Stimulated activated CD4-positive, alpha-beta T cell treated with anti-CD3 and anti-CD28 coated beads, TNF-alpha, amount 100 ng/mL, for 48 hours (primary cell): ENCODE measurements around the gene ALKBH1.
"Not testable (repeated sequence)": the region's sequence is repeated elsewhere in the genome, so short reads cannot be mapped to it uniquely, and the experiment has no call there.

ENCODE experiments used
- DNase-seq, 3 donors: peaks; one replicate each; pipeline ENCODE4 v3.0.0-alpha.2; 2020; ENCODE audit warnings: low read depth in 3 of 3

ALKBH1 gene

DNA sequence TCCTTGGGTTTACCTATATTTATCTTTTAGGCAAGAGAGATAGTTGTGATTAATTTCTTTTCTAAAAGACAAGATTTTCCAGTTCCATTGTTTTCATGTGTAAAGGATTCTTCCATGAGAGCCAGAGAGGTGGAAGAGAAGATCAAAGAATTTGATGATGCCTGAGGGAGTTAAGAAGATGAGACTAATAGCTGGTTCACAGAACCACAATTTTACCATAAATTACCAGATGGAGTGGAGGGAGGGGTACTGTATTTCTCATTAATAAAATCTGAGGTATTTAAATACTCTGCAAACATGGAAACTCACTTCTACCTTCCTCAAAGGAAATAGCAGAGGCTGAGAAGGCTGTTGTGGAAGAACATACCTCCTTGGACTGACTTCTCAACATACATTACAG is 34.6 kb downstream of the ALKBH1 start:
- no peak for DNase-seq

DNA sequence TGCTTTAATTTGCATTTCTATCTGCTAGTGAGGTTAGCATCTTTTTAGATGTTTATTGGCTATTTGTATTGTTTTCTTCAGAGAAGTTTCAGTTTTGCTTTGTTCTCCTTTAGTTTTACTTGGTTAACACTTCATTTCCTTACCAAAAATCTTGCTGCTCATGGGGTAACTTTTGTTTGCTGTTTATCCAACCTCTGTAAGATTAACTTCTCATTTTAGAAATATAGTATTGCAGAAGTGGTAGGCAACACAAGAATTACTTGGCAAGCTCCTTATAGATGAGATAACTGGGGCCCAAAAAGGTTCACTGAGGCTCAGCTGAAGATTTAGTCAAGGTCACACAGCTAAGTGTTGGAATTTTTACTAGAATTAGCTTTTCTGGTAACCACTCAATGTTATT is 40.5 kb downstream of the ALKBH1 start:
- DNase-seq, result no peak

DNA sequence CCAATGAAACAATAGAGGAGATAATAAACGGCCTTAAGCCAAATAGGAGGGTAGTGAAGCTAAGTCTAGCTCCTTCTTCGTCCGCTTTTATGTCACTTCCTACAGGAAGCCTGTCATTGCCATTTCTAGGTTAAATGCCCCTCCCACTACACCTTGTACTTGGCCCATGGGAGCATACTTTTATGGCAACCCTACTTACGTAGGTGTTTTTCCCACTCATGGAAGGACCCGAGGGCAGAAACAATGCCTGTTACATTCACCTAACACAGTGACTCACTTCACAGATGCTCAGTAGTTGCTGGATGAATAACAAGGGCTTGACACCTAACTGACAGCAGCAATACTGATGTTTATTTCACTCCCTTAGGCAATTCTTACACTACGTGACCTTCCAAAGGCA is 44.5 kb downstream of the ALKBH1 start:
- no peak for DNase-seq

- DNase-seq, result not testable (repeated sequence)
These were observed 46.3 kb downstream of the ALKBH1 start for GRCh38 chr14:77661562-77661961.

DNA sequence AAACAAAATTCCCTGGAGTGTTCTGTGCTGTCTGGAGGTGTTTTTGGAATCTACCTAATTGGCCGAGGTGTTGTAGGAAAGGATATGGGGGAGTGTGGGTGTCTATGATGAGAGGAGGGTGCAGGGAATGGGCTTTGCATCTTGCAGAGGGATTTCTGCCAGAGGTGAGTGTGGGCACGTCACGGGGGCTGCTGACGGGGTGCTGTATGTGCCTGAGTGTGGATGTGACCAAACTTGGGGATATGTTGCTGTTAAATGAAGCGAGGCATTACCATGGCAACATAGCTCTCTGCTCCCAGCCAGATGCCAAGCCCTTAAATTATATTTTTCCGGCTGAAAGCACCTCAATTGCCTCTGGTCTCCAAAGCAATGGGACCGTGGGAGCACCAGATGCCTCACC is 47.1 kb downstream of the ALKBH1 start:
- no peak for DNase-seq

DNA sequence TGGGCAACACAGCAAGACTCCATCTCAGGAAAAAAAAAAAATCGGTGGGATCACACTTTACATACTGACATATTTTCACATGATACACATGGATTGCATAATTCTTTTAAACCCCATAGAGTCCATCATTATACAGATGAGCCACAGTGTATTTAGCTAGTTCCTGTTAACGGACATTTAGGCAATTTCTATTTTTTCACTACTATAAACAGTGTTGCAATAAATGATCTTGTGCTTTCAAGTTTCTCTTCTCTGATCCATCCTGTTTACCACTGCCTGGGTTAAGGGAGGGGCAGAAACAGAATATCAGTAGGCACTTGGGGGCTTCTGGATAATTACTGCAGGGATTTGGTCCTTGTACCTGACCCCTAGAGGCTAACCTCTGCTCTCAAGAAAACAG is 48.0 kb downstream of the ALKBH1 start:
- no peak for DNase-seq

- no peak for DNase-seq
These were observed 50.5 kb downstream of the ALKBH1 start for GRCh38 chr14:77657280-77657679.

DNA sequence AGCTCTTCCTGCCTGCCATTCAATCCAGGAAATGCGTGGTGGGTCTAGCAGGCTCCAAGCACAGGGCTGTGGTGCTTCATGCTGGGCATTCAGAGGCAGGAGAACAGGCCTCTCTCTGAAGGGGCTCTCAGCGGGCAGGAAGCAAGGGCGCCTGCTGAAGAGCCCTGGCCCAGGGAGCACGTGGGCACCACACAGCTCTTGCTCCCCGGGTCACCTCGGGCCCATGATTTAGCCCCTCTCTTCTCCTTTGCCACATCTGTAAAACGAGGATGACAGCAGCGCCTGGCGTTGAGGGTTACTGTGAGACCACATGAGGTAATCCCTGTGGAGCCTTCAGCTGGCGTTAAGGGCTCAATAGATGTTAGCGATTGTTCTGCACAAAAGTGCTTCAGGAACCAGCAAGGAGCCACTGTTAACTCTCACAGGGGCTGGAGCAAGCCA is 53.8 kb downstream of the ALKBH1 start:
- DNase-seq, result no peak

DNA sequence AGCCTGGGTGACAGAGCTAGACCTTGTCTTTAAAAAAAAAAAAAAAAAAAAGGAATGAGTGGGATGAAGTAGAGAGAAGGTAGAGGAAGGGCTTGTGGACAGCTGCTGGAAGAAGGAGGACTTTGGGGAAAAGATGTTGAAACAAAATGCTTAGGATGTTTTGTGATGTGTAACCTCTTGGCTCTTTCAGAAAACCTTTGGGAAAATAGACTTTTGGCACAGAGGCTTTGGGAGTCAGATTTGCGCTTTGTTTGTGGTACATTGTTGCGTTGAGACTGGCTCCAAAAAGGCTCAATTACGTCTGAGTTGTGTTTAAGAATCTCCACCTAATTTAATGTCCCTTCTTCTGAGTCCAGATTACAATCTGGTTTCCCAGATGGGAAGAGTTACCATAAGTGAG is 58.5 kb downstream of the ALKBH1 start:
- no peak for DNase-seq

DNA sequence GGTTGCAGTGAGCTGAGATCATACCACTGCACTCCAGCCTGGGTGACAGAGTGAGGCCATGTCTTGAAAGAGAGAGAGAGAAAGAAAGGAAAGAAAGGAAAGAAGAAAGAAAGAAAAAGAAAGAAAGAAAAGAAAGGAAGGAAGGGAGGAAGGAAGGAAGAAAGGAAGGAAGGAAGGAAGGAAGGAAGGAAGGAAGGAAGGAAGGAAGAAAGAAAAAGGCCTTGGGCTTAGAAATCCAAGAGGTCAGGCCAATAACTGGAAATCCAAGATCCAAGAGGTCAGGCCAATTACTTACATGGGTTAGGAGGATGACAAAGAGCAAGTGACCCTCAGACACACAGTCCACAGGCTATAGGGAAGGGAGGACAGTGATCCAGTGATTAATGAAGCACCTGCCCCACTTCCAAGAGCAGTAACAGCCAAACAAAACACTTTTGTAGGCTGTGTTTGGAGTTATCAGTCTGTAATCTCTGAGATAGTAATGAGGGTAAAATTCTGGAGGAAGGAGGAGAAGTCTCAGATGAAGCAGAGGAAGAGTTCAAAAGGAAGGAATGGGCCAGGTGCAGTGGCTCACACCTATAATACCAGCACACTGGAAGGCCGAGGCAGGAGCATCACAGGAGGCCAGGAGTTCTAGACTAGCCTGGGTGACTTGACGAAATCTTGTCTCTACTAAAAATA is 59.2 kb downstream of the ALKBH1 start:
- no peak for DNase-seq

DNA sequence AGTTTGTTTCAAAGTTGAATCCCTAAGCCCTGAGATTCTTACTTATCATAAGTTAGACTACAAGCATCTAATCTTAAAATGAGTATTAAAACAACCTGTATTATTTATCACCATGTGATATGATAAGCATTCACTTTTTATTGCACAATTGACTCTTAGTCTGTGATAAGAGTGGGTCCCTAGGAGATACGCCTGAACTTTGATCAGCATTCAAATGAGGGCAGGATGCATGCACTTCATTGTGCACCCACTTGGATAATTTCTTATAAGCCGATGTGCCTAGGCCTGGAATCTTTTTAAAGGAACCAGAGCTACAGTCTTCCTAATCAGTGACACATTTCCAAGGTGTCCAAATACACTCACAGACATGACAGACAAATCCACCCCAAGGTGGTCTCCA is 60.0 kb downstream of the ALKBH1 start:
- no peak for DNase-seq

- no peak for DNase-seq
These were observed 60.9 kb downstream of the ALKBH1 start for GRCh38 chr14:77646907-77647306.

DNA sequence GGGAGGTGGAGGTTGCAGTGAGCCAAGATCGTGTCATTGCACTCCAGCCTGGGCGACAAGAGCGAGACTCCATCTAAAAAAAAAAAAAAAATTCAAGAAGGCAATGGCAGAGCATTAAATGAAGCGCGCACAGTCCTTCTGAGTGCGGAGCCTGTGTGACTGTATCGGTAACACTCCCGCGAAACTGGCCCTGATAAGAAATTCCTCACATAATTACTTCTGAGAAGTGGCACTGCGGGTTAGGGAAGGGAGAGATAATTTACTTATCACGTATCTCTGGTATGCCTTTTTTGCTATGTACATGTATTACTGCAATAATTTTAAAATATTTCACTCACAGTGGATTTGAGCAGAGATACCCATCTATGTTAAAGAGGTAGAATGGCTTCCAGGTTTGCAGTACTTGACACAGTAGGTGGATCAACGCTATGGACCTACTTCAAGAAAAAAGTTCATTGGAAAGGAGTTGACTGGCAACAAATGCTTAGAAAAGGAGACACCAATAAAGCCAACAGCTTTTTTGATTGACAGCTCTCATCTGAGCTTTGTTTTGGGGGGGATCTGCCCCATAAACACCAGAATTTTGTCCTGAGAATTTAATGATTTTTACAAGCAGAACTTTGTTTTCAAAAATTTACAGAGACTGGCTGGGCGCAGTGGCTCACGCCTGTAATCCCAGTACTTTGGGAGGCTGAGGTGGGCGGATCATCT is 62.1 kb downstream of the ALKBH1 start:
- no peak for DNase-seq

GRCh38 chr14:77642407-77642806 is 65.4 kb downstream of the ALKBH1 start:
- DNase-seq, result no peak

DNA sequence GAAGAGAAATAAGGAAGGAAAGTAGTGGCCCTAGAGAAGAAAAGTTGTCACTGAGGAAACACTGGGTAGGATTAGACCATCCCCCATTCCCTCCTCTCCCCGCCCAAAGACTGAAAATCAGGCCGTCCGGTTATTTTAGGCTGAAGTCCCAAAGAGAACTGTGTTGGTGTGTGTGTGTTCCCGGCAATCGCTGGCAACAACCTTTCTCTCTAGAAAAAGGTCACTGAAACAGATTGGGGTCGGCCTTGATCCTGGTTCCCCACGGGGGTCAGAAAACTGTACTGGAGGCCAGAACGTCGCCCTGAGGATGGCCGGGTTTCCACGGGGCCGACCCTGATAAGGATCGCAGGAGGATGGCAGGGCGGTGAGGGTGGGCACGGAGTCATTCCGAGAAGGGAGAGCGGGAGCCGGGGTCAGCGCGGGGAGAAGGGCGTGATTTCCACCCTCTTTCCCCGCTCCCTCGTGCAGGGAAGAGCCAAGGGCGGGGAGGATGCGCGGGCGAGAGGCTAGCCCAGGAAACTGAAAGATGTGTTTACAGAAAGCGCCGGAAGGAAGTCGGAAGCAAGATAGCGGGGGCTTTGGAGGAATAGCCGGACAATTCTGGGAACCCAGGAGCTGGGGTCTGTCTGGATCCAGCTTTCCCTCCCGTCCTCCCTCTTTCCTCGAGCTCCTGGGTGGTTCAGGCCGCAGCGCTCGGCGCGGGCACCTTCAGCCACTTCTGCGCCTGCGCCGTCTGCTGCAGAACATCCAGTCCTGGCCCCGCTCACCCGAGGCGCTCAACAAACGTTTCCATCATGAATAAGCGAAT is 66.1 kb downstream of the ALKBH1 start:
- peak; percentile 37 to 58 (median 56) for DNase-seq

- no peak for DNase-seq
These were observed 66.9 kb downstream of the ALKBH1 start for GRCh38 chr14:77640756-77641533.

GRCh38 chr14:77638771-77639171 is 69.1 kb downstream of the ALKBH1 start:
- DNase-seq, result no peak

DNA sequence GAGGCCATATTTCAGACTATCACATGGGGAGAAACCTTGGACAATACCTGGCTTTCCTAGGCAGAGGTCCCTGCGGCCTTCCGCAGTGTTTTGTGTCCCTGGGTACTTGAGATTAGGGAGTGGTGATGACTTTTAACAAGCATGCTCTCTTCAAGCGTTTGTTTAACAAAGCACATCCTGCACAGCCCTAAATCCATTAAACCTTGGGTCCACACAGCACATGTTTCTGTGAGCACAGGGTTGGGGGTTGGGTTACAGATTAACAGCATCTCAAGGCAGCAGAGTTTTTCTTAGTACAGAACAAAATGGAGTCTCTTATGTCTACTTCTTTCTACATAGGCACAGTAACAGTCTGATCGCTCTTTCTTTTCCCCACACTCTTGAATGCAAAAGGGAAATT is 72.0 kb downstream of the ALKBH1 start:
- not testable (repeated sequence) for DNase-seq

- not testable (repeated sequence) for DNase-seq
These were observed 72.4 kb downstream of the ALKBH1 start for GRCh38 chr14:77635466-77635865.

DNA sequence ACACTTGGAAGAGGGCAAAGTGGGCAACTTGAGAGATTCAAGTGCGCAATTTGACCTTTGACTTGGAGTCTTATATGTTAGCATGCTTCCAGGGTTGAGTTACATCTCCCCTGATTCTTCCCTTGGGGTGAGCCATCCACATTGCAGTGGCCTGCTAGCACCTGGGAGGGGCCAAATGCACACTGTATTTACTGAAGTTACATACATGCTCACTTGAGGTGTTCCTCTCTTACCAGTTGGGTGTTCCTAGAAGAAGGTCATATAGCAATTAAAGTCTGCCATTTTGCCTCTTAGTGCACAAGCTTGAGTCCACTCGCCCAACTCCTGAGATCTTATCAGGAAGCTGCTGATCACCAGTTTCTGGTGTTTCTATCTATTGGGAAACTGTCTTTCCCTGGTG is 77.7 kb downstream of the ALKBH1 start:
- DNase-seq, result no peak

DNA sequence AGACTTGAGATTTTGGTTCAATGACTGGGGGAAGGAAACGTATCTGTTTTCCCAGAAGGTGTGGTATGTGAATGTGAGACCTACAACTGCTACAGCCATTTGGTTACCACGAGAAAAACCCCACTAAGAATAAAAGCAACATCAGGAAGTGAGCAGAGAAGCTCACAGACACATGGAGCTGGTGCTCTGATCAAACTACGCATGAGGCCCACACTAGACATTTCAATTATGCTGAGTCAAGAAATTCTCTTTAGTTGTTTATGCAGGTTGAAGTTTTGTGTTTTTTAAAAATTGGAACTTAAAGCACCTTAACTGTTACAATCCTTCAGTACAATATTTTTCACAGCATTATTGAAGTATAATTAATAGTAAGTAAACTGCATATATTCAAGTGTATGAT is 82.5 kb downstream of the ALKBH1 start:
- no peak for DNase-seq

DNA sequence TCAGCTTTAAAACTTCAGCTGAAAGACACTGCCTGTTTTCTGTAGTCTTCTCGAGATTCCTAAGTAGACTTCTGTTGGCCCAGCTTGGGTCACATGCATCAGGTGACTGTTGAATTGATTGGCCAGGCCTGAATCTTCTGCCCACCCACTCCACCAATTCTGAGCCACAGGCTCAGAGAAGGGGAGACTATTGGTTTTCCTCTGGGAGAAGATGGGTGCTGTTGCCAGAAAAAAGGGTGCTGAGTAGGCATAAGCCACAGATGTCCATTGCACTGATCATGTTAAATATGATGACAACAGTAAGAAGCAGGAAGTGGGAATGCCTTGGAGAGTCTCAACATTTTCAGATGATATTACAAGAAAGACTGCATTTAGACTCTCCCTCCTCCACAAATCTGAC is 84.6 kb downstream of the ALKBH1 start:
- no peak for DNase-seq
